Measurements from ENCODE around the gene GYG1.

Gene GYG1

GRCh38 chr3:149011676-149012075 is 20.3 kb downstream of the GYG1 start:
- no peak overlapping the region for H3K4me2 ChIP-seq (ENCODE audit: low read length)
- H2AFZ ChIP-seq (ENCODE audit: low read depth, low read length): no peak overlapping the region
- H3K27ac ChIP-seq (ENCODE audit: low read length): no peak overlapping the region
- TF ChIP-seq CTCF (IDR thresholded peaks at IDR 0.05; ENCODE audit: low read depth, low read length) (no peak), EZH2phosphoT487 (IDR thresholded peaks at IDR 0.05; ENCODE audit: low read depth) (no peak)
- H3K9me3 ChIP-seq (ENCODE audit: insufficient read depth, low read length): no peaks in the 10 kb centered on the region
- no peaks in the 10 kb centered on the region for H3K27me3 ChIP-seq (ENCODE audit: low read depth, low read length)
- no peak overlapping the region for H3K9ac ChIP-seq (ENCODE audit: low read length)
- H3K4me3 ChIP-seq (ENCODE audit: low read length): no peak overlapping the region
- peaks cover 24% of the 10 kb centered on the region for H3K36me3 ChIP-seq (replicated peaks; ENCODE audit: low read depth, low read length)
- H3K4me1 ChIP-seq (ENCODE audit: low read length): no peaks in the 10 kb centered on the region
- H4K20me1 ChIP-seq (ENCODE audit: insufficient read depth, low read length): no peaks in the 10 kb centered on the region
- H3K79me2 ChIP-seq (ENCODE audit: low read length): no peaks in the 10 kb centered on the region

GRCh38 chr3:149013726-149014125 is 22.4 kb downstream of the GYG1 start:
- H3K36me3 ChIP-seq (replicated peaks; ENCODE audit: low read depth, low read length): peaks cover 20% of the 10 kb centered on the region
- no peak overlapping the region for H3K27ac ChIP-seq (ENCODE audit: low read length)

GRCh38 chr3:149015393-149015792 is 24.1 kb downstream of the GYG1 start:
- H3K4me1 ChIP-seq (ENCODE audit: low read length): no peaks in the 10 kb centered on the region
- TF ChIP-seq CTCF (IDR thresholded peaks at IDR 0.05; ENCODE audit: low read depth, low read length): no peak
- no peak for TF ChIP-seq EZH2phosphoT487 (IDR thresholded peaks at IDR 0.05; ENCODE audit: low read depth)
- H3K9me3 ChIP-seq (ENCODE audit: insufficient read depth, low read length): no peaks in the 10 kb centered on the region
- H3K9ac ChIP-seq (ENCODE audit: low read length): no peak overlapping the region
- H3K4me2 ChIP-seq (ENCODE audit: low read length): no peak overlapping the region
- no peaks in the 10 kb centered on the region for H3K79me2 ChIP-seq (ENCODE audit: low read length)
- peaks cover 18% of the 10 kb centered on the region for H3K36me3 ChIP-seq (replicated peaks; ENCODE audit: low read depth, low read length)
- H2AFZ ChIP-seq (ENCODE audit: low read depth, low read length): no peak overlapping the region
- H4K20me1 ChIP-seq (ENCODE audit: insufficient read depth, low read length): no peaks in the 10 kb centered on the region
- H3K27ac ChIP-seq (ENCODE audit: low read length): no peak overlapping the region
- H3K4me3 ChIP-seq (ENCODE audit: low read length): no peak overlapping the region
- no peaks in the 10 kb centered on the region for H3K27me3 ChIP-seq (ENCODE audit: low read depth, low read length)

More at GRCh38 chr3:149013726-149014125, 22.4 kb downstream of the GYG1 start:
- Histone ChIP-seq H3K4me2 (ENCODE audit: low read length) (no peak overlapping the region), H3K27me3 (ENCODE audit: low read depth, low read length) (no peaks in the 10 kb centered on the region), H3K4me3 (ENCODE audit: low read length) (no peak overlapping the region), H4K20me1 (ENCODE audit: insufficient read depth, low read length) (no peaks in the 10 kb centered on the region), H3K79me2 (ENCODE audit: low read length) (no peaks in the 10 kb centered on the region), H2AFZ (ENCODE audit: low read depth, low read length) (no peak overlapping the region), H3K9me3 (ENCODE audit: insufficient read depth, low read length) (no peaks in the 10 kb centered on the region), H3K4me1 (ENCODE audit: low read length) (no peaks in the 10 kb centered on the region), H3K9ac (ENCODE audit: low read length) (no peak overlapping the region)
- TF ChIP-seq EZH2phosphoT487 (IDR thresholded peaks at IDR 0.05; ENCODE audit: low read depth) (no peak), CTCF (IDR thresholded peaks at IDR 0.05; ENCODE audit: low read depth, low read length) (no peak)

DNA sequence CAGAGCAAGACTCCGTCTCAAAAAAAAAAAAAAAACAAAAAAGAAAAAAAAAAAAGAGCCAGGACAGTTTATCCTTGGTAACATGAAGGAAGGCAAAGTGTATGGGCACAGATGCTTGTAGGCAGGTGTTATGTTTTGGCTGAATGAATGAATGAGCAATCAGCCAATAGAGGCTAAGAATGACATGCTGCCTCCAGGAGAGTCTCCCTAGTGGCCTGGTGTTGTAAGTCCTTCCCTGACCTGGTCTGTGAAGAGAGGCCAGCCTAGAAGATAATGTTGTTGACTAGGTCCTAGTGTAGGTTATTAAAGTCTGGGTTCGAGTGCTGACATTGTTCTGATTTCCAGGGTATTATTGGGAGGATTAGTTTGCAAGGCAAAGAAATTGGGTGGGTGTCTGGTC is 24.9 kb downstream of the GYG1 start:
- H3K27me3 ChIP-seq (ENCODE audit: low read depth, low read length): no peaks in the 10 kb centered on the region
- TF ChIP-seq CTCF (IDR thresholded peaks at IDR 0.05; ENCODE audit: low read depth, low read length) (no peak), EZH2phosphoT487 (IDR thresholded peaks at IDR 0.05; ENCODE audit: low read depth) (no peak)
- H3K27ac ChIP-seq (ENCODE audit: low read length): no peak overlapping the region
- H3K4me2 ChIP-seq (ENCODE audit: low read length): no peak overlapping the region
- no peaks in the 10 kb centered on the region for H3K79me2 ChIP-seq (ENCODE audit: low read length)
- no peaks in the 10 kb centered on the region for H3K4me1 ChIP-seq (ENCODE audit: low read length)
- H3K4me3 ChIP-seq (ENCODE audit: low read length): no peak overlapping the region
- no peak overlapping the region for H2AFZ ChIP-seq (ENCODE audit: low read depth, low read length)
- no peaks in the 10 kb centered on the region for H4K20me1 ChIP-seq (ENCODE audit: insufficient read depth, low read length)
- H3K9ac ChIP-seq (ENCODE audit: low read length): no peak overlapping the region
- peaks cover 11% of the 10 kb centered on the region for H3K36me3 ChIP-seq (replicated peaks; ENCODE audit: low read depth, low read length)
- no peaks in the 10 kb centered on the region for H3K9me3 ChIP-seq (ENCODE audit: insufficient read depth, low read length)

All from OCI-LY3 (cell line).